Muscle layer of duodenum (tissue), 2 donors: Measurements from ENCODE around the gene FBXL19.

Source experiments
- H3K27ac ChIP-seq: one replicate; pipeline ENCODE4 v1.7.0; 2013; ENCODE audit warnings: mild to moderate bottlenecking, low read length
- H3K27me3 ChIP-seq: one replicate; pipeline ENCODE4 v1.7.0; 2013; ENCODE audit warnings: low read depth, mild to moderate bottlenecking, control low read depth, low read length
- H3K36me3 ChIP-seq, 2 donors: one replicate each; pipeline ENCODE4 v1.7.0; 2013; ENCODE audit warnings: low read length in 2 of 2, control low read depth in 1 of 2, mild to moderate bottlenecking in 1 of 2; ENCODE audit not compliant: insufficient read depth in 2 of 2, control insufficient read depth in 1 of 2
- H3K4me1 ChIP-seq, 2 donors: one replicate each; pipeline ENCODE4 v1.7.0; 2013; ENCODE audit warnings: low read length in 2 of 2, mild to moderate bottlenecking in 2 of 2, control low read depth in 1 of 2, moderate library complexity in 1 of 2; ENCODE audit not compliant: insufficient read depth in 2 of 2, control insufficient read depth in 1 of 2
- H3K4me3 ChIP-seq, 2 donors: one replicate each; pipeline ENCODE4 v1.7.0; 2013; ENCODE audit warnings: low read length in 2 of 2, low read depth in 1 of 2, mild to moderate bottlenecking in 1 of 2
- H3K9me3 ChIP-seq, 2 donors: one replicate each; pipeline ENCODE4 v1.7.0; 2013; ENCODE audit warnings: low read length in 2 of 2, control low read depth in 1 of 2, mild to moderate bottlenecking in 1 of 2; ENCODE audit not compliant: control insufficient read depth in 1 of 2
- donor health status: healthy.

FBXL19 gene

GRCh38 chr16:30984669-30985400 lies 61.5 kb downstream of the FBXL19 start, which contains the start of gene HSD3B7:
HSD3B7 (plus strand) TSS chr16:30985207; CDS start chr16:30985659, 452 bp downstream.
- peak within 1 kb of the TSS; percentile 21 for H3K27ac ChIP-seq
- H3K36me3 ChIP-seq, result peaks cover 9 to 43% of the 10 kb centered on the region in 2 donors
- H3K9me3 ChIP-seq, result no peaks in the 10 kb centered on the region
- H3K4me1 ChIP-seq, result peaks cover 4 to 13% of the 10 kb centered on the region in 2 donors
- no peaks in the 10 kb centered on the region for H3K27me3 ChIP-seq
- peak within 1 kb of the TSS; percentile 57 to 66 for H3K4me3 ChIP-seq

- H3K27ac ChIP-seq, result peak overlapping the region; percentile 21
- H3K4me1 ChIP-seq, result peaks cover 4 to 13% of the 10 kb centered on the region in 2 donors
- H3K36me3 ChIP-seq, result peaks cover 3 to 36% of the 10 kb centered on the region in 2 donors
- peak overlapping the region; percentile 57 to 66 for H3K4me3 ChIP-seq
- no peaks in the 10 kb centered on the region for H3K9me3 ChIP-seq
- no peaks in the 10 kb centered on the region for H3K27me3 ChIP-seq
Measured at GRCh38 chr16:30985401-30986128, 62.2 kb downstream of the FBXL19 start.

- no peaks in the 10 kb centered on the region for H3K9me3 ChIP-seq
- H3K27ac ChIP-seq, result peak overlapping the region; percentile 21
- peaks cover 4 to 13% of the 10 kb centered on the region in 2 donors for H3K4me1 ChIP-seq
- peak overlapping the region in 1 of 2 donors; percentile 57 for H3K4me3 ChIP-seq
- no peaks in the 10 kb centered on the region for H3K27me3 ChIP-seq
- peaks cover 3 to 28% of the 10 kb centered on the region in 2 donors for H3K36me3 ChIP-seq
Measured at GRCh38 chr16:30986129-30986991, 63.0 kb downstream of the FBXL19 start.

- no peaks in the 10 kb centered on the region for H3K27me3 ChIP-seq
- peaks cover 3 to 17% of the 10 kb centered on the region in 2 donors for H3K36me3 ChIP-seq
- no peaks in the 10 kb centered on the region for H3K9me3 ChIP-seq
- H3K4me1 ChIP-seq, result peaks cover 4 to 13% of the 10 kb centered on the region in 2 donors
- H3K27ac ChIP-seq, result no peak overlapping the region
- H3K4me3 ChIP-seq, result no peak overlapping the region
Measured at GRCh38 chr16:30987581-30988190, 64.3 kb downstream of the FBXL19 start.

- Histone ChIP-seq H3K4me1 (peaks cover 4 to 13% of the 10 kb centered on the region in 2 donors), H3K27ac (no peak overlapping the region)
Measured at GRCh38 chr16:30989469-30990047, 66.2 kb downstream of the FBXL19 start.

GRCh38 chr16:30990105-30990504 lies 66.7 kb downstream of the FBXL19 start:
- Histone ChIP-seq H3K4me1 (peaks cover 4 to 12% of the 10 kb centered on the region in 2 donors), H3K9me3 (no peaks in the 10 kb centered on the region), H3K4me3 (no peak overlapping the region), H3K27ac (no peak overlapping the region), H3K36me3 (peaks cover 0 to 3% of the 10 kb centered on the region in 2 donors), H3K27me3 (no peaks in the 10 kb centered on the region)

More at GRCh38 chr16:30989469-30990047, 66.2 kb downstream of the FBXL19 start:
- Histone ChIP-seq H3K27me3 (no peaks in the 10 kb centered on the region), H3K9me3 (no peaks in the 10 kb centered on the region), H3K36me3 (peaks cover 0 to 3% of the 10 kb centered on the region in 2 donors), H3K4me3 (no peak overlapping the region)

GRCh38 chr16:30991052-30991451 lies 67.7 kb downstream of the FBXL19 start:
- Histone ChIP-seq H3K27ac (no peak overlapping the region), H3K4me1 (peaks cover under 1 to 3% of the 10 kb centered on the region in 2 donors), H3K36me3 (peaks cover 0 to 3% of the 10 kb centered on the region in 2 donors), H3K4me3 (no peak overlapping the region), H3K9me3 (no peaks in the 10 kb centered on the region), H3K27me3 (no peaks in the 10 kb centered on the region)

- Histone ChIP-seq H3K27me3 (no peaks in the 10 kb centered on the region), H3K4me3 (no peak overlapping the region), H3K9me3 (no peaks in the 10 kb centered on the region), H3K4me1 (no peaks in the 10 kb centered on the region), H3K36me3 (no peaks in the 10 kb centered on the region), H3K27ac (no peak overlapping the region)
Measured at GRCh38 chr16:30992276-30992780, 69.0 kb downstream of the FBXL19 start.

GRCh38 chr16:30992931-30993816 lies 69.8 kb downstream of the FBXL19 start:
- H3K36me3 ChIP-seq, result no peaks in the 10 kb centered on the region
- no peak overlapping the region for H3K4me3 ChIP-seq
- H3K27ac ChIP-seq, result no peak overlapping the region
- H3K27me3 ChIP-seq, result no peaks in the 10 kb centered on the region
- H3K9me3 ChIP-seq, result no peaks in the 10 kb centered on the region
- H3K4me1 ChIP-seq, result no peaks in the 10 kb centered on the region
